ENCODE measurements around the gene PCGF3.
"Not testable (repeated sequence)": the region's sequence is repeated elsewhere in the genome, so short reads cannot be mapped to it uniquely, and the experiment has no call there.

PCGF3 gene

GRCh38 chr4:730511-730910, 24.9 kb downstream of the PCGF3 start:
- TF ChIP-seq CTCF (IDR thresholded peaks at IDR 0.05; ENCODE audit: low read length, missing control alignments), result no peak
- no peak overlapping the region for H3K4me3 ChIP-seq (replicated peaks; ENCODE audit: low read depth, low read length)

DNA sequence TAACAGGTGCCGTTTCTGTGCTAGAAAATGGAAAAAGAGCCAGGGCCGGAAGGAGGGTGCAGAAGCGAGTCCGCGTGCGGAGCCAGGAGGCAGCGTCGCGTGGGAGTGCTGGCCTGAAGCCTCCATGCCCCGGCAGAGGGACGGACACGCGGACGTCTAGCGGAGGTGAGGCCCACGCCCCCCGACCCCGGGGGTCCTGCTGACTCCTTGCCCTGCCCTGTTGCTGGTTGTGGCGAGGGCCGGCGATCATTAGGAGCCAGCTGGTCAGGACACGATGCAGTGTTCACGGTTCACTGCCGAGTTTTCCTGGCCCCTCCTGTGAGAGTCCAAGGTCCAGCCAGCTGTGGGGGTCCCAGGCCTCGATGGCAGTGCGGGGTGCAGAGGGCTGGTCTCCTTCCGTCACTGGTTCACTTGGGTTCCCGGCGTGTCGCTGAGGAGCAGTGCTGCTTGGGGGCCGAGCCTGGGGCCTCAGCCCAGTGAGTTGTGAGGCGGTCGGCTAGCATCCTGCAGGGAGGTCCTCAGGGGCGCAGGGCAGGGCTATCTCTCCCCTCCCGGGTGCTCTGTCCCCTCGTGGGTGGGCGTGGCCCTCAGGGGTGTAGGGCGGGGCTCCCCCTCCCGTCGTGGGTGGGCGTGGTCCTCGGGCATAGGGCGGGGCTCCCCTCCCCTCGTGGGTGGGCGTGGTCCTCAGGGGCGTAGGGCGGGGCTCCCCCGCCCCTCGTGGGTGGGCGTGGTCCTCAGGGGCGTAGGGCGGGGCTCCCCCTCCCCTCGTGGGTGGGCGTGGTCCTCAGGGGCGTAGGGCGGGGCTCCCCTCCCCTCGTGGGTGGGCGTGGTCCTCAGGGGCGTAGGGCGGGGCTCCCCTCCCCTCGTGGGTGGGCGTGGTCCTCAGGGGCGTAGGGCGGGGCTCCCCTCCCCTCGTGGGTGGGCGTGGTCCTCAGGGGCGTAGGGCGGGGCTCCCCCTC, 25.6 kb downstream of the PCGF3 start:
- DNase-seq (ENCODE audit: low read depth); H3K4me3 ChIP-seq (replicated peaks; ENCODE audit: low read depth, low read length): not testable (repeated sequence)

More at GRCh38 chr4:730511-730910, 24.9 kb downstream of the PCGF3 start:
- no peak for DNase-seq (ENCODE audit: low read depth)

DNA sequence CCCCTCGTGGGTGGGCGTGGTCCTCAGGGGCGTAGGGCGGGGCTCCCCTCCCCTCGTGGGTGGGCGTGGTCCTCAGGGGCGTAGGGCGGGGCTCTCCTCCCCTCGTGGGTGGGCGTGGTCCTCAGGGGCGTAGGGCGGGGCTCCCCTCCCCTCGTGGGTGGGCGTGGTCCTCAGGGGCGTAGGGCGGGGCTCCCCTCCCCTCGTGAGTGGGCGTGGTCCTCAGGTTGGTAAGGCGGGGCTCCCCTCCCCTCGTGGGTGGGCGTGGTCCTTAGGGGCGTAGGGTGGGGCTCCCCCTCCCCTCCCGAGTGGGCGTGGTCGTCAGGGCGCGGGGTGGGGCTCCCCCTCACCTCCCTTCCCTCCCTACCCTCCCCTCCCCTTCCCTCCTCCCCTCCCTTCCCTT, 26.3 kb downstream of the PCGF3 start:
- H3K4me3 ChIP-seq (replicated peaks; ENCODE audit: low read depth, low read length); DNase-seq (ENCODE audit: low read depth): not testable (repeated sequence)

GRCh38 chr4:732486-732885, 26.9 kb downstream of the PCGF3 start:
- no peak overlapping the region for H3K4me3 ChIP-seq (replicated peaks; ENCODE audit: low read depth, low read length)
- no peak for TF ChIP-seq CTCF (IDR thresholded peaks at IDR 0.05; ENCODE audit: low read length, missing control alignments)
- DNase-seq (ENCODE audit: low read depth), result no peak

GRCh38 chr4:732911-733630, 27.4 kb downstream of the PCGF3 start:
- DNase-seq (ENCODE audit: low read depth), result no peak
- no peak for TF ChIP-seq CTCF (IDR thresholded peaks at IDR 0.05; ENCODE audit: low read length, missing control alignments)
- no peak overlapping the region for H3K4me3 ChIP-seq (replicated peaks; ENCODE audit: low read depth, low read length)

- no peak overlapping the region for H3K4me3 ChIP-seq (replicated peaks; ENCODE audit: low read depth, low read length)
- TF ChIP-seq CTCF (IDR thresholded peaks at IDR 0.05; ENCODE audit: low read length, missing control alignments), result no peak
- DNase-seq (ENCODE audit: low read depth), result no peak
Observed at GRCh38 chr4:733631-733980, 28.0 kb downstream of the PCGF3 start.

- TF ChIP-seq CTCF (IDR thresholded peaks at IDR 0.05; ENCODE audit: low read length, missing control alignments), result no peak
- no peak overlapping the region for H3K4me3 ChIP-seq (replicated peaks; ENCODE audit: low read depth, low read length)
- DNase-seq (ENCODE audit: low read depth), result no peak
Observed at GRCh38 chr4:734075-734474, 28.4 kb downstream of the PCGF3 start.
